Stimulated activated CD4-positive, alpha-beta T cell treated with anti-CD3 and anti-CD28 coated beads, Interleukin-2, amount 100 ng/mL, for 24 hours (primary cell): ENCODE results near the gene CNTNAP2.

Experiments used
- DNase-seq, 2 donors: peaks; one replicate each; pipeline ENCODE4 v3.0.0-alpha.2; 2020

Gene CNTNAP2

DNA sequence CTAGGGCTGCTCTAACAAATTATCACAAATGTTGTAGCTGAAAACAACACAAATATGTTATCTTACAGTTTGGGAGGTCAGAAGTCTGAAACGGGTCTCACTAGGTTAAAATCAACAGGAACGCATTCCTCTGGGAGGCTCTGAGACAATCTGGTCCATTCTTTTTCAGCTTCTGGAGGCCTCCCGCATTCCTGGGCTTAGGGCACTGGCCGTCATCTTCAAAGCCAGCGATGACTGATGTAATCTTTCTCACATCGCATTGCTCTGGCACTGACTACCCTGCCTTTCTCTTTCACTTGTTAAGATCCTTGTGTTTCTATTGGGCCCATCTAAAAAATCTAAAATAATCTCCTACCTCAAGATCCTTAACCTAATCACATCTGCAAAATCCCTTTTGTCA lies 1402.5 kb downstream of the CNTNAP2 start:
- DNase-seq, result no peak

DNA sequence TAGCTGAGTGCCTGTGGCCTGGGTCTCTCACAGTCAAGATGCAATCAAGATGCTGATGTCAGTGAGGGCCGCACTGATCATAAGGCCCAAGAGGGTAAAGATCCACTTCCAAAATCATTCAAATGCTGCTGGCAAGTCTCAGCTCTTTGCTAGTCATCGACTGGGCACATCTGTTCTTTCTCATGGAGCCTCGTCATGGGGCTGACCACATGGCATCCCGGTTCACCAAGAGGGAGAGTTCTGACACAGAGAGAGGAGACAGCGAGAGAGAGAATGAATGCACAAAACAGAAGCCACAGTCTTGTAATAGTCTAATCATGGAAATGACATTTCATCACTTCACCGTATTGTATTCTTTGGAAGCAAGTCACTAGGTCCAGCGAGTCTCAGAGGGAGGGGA lies 1406.5 kb downstream of the CNTNAP2 start:
- DNase-seq, result no peak

DNA sequence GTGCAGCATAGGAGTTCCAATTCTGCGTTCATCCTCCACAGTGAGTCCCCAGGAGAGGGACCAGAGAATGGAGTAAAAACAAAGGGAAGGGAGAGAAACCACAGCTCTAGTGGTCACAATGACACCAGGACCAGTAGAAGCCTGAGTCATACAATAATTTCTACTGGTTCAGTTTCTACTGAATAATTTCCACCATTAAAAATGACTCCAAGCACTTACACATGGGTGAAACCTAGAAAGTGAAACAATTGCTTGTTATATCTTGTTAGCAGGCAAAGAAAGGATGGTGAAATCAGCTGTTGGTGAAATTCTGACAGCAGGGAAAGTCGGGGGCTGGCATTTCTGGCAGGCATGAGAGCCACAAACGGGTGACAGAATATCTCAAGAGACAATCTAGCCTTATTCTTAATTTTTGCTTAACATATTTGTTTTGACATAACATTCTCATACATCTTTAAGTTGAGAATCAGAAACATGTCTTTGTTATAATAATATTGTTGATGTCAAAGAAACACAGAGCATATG lies 1408.2 kb downstream of the CNTNAP2 start:
- DNase-seq, result no peak

DNA sequence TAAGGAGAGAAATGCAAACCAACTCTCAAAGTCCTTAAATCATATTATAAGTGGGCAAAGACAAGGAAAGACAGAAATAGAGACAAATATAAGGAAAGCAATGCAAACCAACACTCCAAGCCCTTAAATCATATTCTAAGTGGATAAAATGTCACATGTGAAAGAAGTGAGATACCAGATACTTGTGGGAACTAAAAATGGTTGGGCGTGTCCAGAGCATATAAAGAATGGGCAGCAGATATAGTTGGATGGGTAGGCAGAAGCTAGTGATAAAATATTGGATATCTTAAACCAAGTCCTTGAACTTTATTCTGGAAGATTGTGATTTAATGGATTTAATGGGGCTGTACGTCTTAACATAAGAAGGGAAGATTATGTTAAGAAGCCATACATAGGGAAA lies 1408.7 kb downstream of the CNTNAP2 start:
- no peak for DNase-seq

DNA sequence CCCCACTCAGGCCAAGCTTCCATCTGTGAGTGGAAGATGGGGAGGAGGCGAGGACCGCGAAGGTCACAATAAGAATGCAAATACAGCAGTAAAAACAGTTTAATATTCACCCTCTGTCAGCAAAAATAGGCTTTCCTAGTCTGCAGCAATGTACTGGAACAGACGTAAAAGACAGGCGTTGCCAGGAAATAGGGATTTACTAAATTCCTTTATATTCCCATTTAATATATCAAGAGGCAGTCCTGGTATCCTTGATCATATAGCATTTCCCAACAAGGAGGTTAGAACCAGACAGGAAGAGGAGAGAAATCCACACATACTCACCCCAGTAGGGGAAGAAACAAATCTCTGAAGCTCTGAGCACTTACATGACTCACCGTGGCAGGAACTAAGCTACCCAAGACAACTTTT lies 1419.1 kb downstream of the CNTNAP2 start:
- no peak for DNase-seq

DNA sequence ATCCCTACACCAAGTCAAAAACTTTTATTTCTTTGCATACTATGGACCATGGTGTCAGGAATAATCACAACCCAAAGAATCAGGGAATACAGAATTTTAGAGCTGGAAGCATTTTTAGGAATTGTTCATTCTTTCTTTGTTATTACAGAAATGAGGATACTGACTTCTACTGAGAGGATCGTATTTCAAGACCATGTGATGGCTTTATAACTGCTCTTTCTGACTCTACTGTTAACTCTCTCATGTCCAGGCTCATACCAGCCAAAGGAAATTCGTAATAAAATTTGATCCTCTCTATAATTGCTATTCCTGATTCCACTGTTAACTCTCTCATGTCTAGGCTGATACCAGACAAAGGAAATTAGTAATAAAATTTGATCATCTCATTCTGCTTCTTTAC lies 1423.1 kb downstream of the CNTNAP2 start:
- DNase-seq, result no peak

DNA sequence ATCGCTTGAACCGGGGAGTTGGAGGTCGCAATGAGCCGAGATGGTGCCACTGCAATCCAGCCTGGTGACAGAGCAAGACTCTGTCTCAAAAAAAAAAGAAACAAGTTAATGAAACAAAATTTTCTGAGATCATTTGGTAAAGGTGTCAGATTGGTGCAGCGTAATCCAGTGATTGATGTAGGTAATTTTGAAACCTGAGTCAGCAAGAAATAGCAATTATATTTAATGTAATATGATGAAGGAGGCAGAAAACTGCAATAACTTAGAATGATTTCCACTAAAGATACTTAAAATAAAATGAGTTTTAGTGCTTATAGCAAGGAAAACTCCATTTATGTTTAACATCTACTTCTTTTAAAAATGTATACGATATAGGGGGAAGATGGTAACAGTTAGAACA lies 1424.1 kb downstream of the CNTNAP2 start:
- no peak for DNase-seq

DNA sequence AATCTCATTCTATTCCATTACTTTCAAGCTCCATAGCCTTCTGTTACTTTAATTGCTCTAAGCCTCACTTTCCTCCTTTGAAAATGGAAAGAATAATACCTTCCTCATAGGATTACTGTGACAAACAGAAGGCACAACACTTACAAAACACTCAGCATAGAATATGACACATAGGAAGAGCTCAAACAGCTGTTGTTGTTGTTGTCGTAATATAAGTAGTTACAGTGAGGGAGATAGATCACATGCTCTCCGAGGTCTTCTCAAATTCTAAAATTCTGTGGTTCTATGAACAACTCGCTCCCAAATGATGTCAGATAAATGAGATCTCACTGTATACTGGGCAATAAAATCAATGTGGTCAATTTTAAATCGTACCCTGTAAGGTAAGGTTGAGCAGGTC lies 1424.7 kb downstream of the CNTNAP2 start:
- no peak for DNase-seq

DNA sequence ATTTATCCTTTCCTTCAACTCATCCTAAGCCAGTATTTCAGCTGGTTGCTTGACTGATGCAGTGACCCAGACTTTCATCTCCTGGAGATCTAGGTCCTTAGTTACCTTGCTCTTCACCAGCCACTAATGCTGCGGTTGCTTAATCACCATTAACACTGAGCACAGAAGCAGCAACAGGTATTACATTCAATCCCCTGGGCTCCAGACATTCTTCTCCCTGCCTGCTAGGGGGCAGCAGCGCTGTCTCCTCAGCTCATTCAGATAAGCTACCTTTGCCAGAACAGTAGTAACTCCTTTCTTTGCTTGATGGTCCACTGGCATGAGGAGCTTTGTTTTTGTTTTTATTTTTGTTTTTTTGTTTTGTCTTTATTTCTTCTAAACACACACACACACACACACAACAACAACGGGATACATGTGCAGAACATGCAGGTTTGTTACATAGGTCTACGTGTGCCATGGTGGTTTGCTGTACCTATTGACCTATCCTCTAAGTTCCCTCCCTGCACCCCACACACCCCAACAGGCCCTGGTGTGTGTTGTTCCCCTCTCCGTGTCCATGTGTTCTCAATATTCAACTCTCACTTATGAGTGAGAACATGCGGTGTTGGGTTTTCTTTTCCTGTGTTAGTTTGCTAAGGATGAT lies 1430.8 kb downstream of the CNTNAP2 start:
- peak in 1 of 2 donors; percentile 14 for DNase-seq

DNA sequence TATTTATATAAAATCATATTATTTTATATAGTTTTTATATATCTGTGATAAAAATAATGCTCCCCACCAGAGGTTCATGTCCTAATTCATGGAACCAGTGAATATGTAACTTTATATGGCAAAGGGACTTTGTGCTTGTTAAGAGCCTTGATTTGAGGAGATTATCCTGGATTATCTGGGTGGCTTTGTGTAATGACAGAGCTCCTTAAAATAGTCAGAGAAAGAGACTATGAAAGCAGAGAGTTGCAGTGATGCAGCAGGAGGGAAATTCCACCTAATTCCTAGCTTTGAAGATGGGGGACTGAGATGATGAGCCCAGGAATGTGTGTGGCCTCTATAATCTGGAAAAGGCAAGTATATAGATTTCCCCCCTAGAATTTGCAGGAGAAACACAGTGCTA lies 1439.7 kb downstream of the CNTNAP2 start:
- DNase-seq, result no peak

DNA sequence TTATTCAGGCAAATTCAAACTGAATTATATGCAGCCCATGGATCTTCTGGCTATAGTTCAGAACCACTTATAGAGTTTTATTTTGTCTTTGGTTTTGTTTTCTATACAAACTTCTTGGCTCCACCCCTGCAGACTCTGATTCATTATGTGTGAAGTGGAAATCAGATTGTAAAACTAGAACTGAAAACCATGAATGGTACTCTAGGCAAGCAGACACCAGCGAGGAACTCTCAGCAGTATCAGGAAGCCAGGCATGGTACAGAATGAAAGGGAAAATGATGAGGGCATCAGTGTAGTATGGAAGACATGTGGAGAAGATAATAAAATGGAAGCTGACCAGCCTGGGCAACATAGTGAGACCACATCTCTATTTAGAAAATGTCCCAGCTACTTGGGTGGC lies 1447.1 kb downstream of the CNTNAP2 start:
- no peak for DNase-seq

DNA sequence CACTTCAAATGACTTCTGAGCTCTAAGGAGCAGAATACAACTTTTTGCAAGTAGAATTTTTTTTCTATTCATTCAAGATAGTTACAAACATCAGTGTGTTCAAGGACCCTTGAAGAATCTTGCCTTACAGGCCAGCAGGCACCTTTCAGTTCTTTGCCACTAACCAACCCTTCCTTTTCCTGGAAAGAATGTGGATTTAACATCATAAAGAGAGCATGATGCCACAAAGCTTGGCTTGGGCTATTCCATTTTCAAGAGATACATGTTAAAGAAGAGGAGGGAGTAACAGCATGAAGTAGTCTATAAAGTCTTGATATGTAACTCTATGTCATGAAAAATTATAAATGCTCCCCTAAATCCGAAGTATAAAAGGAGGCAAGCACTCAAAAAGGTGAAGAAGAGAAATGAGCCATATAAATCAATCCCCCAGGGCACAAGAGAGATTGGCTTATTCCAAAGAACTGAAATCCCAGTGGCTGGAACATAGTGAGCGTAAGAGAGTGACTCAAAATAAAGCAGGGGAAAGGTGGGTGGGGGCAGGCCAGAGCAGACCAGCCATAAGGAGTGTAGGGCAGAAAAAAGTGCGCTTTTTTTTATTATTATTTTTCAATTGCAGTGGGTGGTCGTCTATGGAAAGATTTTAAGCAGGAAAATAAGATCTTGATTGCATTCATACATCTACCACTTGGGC lies 1448.3 kb downstream of the CNTNAP2 start:
- DNase-seq, result no peak

DNA sequence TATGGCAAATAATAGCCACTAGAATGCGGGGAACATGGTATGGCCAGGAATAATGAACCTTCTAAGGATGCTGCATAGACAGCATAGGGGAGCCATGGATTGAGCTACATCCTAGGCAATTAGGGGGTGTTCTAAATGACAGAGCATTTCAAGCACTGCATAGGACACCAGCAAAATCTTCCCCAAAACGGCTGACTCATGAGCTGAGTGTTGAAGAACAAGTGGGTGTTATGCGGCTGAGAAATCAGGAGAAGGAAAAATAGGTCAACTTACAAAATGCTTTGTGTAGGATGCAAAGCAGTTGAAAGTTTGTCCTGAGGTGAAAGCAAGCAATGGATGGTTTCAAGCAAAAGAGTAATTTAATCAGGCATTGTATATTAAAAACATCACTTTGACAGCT lies 1450.4 kb downstream of the CNTNAP2 start:
- DNase-seq, result no peak

DNA sequence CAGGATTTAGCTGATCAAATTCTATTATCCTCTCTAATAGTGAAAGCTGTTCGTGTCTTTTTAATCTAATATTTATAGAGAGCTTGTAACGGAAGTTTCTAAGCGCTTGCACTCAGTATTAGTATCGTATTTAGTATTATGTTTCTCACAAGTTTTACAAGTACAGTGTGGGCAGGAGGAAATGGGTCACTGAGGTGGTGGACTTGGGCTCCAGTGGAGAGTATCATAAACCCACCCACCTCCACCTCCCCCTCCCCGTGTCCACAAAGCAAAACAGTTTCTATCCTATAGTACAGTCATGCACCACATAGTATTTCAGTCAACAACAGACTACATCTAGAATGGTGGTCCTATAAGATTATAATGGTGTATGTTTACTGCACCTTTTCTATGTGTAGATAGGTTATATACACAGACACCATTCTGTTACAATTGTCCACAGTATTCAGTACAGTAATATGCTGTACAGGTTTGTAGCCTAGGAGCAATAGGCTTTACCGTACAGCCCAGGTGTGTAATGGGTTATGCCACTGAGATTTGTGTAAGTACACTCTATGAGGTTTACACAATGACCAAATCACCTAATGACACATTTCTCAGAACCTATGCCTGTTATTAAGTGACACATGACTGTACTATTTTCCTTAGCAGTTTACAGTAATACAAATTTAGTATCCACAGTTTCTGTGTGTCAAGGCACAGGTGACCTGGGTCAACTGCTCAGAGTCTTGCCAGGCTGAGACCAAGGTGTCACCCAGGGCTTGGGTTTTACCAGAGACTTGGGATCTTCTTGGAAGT lies 1452.7 kb downstream of the CNTNAP2 start:
- no peak for DNase-seq

DNA sequence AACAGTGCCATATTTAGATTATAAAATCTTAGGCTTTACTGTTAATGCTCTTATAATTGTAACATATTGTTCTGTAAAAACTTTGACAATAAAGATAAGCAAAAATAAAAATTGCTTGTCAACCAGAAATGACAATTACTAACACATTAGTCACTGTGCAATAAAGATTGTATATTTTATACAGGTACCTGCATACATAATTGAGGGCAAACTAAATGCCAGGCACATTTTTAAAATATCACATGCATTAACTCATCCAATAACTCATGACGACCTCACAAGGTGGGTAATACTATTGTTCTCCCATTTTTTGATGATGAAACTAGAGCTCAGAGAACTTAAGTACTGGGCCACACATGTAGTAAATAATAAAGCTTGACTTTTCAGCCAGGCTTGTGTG lies 1453.8 kb downstream of the CNTNAP2 start:
- no peak for DNase-seq

DNA sequence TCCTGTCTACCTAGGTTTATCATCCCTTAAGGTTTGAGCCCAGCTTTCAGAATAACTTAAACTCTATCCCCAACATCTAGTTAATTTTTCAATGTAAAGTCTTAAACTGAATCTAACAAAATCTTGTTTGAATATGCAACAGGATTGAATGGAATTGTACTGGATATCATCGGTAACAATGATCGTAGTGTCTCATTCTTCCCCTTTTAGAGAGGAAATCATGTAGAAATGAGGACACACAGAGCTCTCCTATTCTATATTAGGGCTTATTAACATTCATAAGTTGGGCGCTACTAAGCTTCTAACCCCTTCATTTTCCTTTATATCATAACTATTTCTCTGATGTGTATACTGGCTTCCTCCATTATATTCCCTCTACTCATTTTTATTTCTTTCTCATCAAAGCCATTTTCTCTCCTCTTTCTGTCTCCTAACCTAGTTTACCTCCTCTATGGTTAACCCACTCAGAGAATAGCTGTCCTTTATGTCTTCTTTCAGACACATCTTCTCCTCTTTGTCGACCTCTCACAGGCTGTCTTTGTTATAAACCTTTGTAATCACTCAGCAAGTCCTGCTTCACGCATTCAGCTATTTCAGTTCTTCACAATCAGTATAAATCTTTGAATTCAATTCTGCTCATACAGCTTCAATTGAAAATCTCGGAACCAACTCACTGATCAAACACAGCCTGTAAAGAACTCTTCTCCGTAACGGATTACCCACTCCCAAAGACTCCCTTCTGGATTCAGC lies 1455.0 kb downstream of the CNTNAP2 start:
- DNase-seq, result no peak

DNA sequence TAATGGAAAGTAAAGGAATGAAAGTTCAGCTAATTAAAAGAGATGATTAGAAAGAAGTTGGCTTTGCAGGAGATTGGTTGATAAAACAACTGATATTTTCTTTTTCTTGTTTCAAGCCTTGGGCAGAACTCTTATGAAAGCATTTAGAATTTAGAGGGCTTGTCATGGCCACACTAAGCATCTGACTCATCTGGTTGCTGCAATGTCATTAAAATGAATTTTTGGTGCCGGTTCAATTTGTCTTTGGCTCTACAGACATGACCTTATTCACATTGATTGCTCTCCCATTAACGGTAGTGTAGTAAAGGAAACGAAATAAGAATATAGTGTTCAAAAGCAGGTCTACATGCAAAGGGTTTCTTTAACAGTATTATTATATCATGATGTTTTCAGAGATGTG lies 1461.6 kb downstream of the CNTNAP2 start:
- DNase-seq, result no peak

DNA sequence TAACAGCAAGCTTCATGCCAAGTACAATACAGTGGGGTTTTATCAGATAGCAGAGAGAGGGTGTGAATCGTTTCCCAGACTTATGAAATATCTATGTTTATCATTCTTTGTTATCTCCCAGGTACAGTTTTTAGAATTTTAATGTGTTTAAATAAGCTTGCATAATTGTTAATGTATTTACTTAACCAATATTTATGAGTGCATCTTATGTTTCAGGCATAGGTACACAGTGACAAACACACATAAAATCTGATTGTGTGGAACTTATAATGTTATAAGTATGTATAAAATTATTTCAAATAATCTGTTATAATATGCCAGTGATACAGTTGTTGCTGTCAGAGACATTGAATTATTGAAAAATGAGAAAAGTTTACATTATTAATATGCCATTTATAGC lies 1462.5 kb downstream of the CNTNAP2 start:
- no peak for DNase-seq

DNA sequence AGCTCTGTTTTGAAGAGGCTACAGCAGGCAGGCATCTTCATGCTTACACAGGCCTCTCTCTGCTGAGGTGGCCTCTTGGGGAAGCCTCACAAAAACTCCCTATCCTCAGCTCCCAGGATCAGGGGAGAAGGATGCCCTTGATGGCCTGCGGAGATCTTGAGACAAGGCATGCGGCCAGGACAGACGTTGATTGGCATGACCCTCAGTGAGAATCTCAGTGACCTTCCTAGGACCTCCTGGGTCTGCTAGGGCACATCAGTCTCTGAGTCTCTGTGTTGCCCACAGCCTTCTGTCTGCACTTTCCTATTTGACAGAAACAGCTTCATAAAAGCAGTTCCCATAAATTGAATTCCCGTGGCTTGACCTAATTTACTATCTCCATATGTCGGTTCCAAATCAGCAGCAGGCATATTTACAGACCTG lies 1468.2 kb downstream of the CNTNAP2 start:
- no peak for DNase-seq

DNA sequence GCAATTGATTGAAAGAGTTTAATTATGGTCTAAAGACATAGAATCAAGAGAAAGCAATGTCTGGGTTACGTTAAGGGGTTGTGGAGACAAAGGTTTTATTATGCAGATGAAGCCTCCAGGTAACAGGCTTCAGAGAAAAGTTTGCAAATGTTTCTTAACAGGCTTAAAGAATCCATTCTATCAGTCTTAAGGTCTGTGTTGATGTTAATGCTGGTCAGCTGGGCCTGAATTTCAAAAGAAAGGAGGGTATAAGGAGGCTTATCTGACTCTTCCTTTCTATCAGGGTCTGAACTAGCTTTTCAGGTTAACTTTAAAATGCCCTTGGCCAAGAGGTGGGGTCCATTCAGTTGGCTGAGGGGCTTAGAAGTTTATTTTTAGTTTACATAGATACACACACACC lies 1469.5 kb downstream of the CNTNAP2 start:
- DNase-seq, result no peak

DNA sequence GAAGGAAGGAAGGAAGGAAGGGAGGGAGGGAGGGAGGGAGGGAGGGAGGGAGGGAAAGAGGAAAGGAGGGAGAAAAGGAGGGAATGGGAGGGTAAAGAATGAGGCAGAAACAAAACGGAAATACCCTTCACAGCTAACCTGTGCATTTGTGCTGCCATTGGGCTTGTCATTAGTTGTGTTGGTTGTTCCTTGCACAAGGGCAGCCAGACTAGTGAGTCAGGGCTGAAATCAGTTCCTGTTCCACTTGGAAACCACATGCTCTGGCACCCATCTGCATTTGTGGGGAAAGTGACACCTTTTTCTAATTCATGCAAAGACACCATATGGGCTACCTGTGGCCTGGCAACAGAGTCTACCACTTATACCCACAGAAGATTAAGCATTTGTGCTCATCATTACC lies 1469.9 kb downstream of the CNTNAP2 start:
- DNase-seq, result no peak

DNA sequence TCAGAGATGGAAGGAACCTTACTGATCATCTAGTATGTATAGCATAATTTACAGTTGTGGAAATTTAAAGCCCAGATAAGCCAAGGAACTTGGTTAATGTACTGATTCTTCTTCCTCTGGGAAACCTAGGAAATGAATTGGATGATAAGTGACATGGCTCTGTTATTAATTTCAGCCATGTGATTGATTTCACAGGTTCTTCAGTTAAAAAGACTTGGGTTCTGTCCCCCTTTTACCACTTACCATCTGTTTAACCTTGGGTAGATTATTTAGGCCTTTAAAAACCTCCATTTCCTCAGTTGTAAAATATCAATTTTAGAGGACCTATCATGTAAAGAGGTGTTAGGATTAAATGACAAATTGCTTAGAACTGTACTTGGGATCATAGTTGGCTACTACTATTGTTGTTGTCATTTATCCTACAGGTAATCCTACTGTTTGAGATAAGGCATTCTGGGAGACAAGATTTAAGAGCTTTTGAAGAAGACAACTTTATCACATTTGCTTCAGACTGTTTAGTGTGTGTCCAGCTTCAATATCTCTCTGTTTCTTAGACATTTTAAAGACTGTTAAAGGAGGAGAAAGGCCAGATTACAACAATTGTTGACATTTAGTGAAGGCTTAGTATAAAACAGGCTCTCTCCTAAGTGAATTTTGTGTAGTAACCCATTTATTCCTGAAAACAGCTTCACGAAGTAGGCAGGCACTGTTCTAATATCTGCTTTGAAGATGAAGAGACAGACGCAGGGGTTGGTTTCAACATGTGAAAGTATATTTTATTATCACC lies 1476.9 kb downstream of the CNTNAP2 start:
- no peak for DNase-seq
